HG02678 (cell line): ENCODE data around the gene S100A10.

Source experiments
- ATAC-seq: cut with Tn5 transposase; IDR thresholded peaks from one replicate; pipeline ENCODE4 v1.9.1; 2021; ENCODE audit warnings: mild to moderate bottlenecking, moderate library complexity; ENCODE audit not compliant: unreplicated experiment

Gene S100A10

GRCh38 chr1:151966061-151966460 lies 27.6 kb downstream of the S100A10 start:
- no peak for ATAC-seq

GRCh38 chr1:151964510-151964909 lies 29.1 kb downstream of the S100A10 start:
- no peak for ATAC-seq

- ATAC-seq, result no peak
Observed at GRCh38 chr1:151963288-151963687, 30.4 kb downstream of the S100A10 start.

- no peak for ATAC-seq
Observed at GRCh38 chr1:151961833-151962232, 31.8 kb downstream of the S100A10 start.

- ATAC-seq, result no peak
Observed at GRCh38 chr1:151960780-151961513, 32.7 kb downstream of the S100A10 start.

GRCh38 chr1:151958959-151959358 lies 34.7 kb downstream of the S100A10 start:
- no peak for ATAC-seq

- ATAC-seq, result no peak
Observed at GRCh38 chr1:151956957-151957497, 36.6 kb downstream of the S100A10 start.

- ATAC-seq, result no peak
Observed at GRCh38 chr1:151953409-151954094, 40.1 kb downstream of the S100A10 start.

GRCh38 chr1:151952811-151953210 lies 40.8 kb downstream of the S100A10 start:
- no peak for ATAC-seq

GRCh38 chr1:151949371-151950193 lies 44.1 kb downstream of the S100A10 start:
- ATAC-seq, result no peak

GRCh38 chr1:151948506-151948905 lies 45.2 kb downstream of the S100A10 start:
- ATAC-seq, result no peak

- ATAC-seq, result no peak
Observed at GRCh38 chr1:151947140-151947539, 46.5 kb downstream of the S100A10 start.

- ATAC-seq, result no peak
Observed at GRCh38 chr1:151945725-151946722, 47.6 kb downstream of the S100A10 start.

- no peak for ATAC-seq
Observed at GRCh38 chr1:151944857-151945575, 48.6 kb downstream of the S100A10 start.

GRCh38 chr1:151944126-151944856 lies 49.4 kb downstream of the S100A10 start:
- ATAC-seq, result no peak

- ATAC-seq, result no peak
Observed at GRCh38 chr1:151943591-151943990, 50.1 kb downstream of the S100A10 start.

- ATAC-seq, result no peak
Observed at GRCh38 chr1:151942882-151943281, 50.8 kb downstream of the S100A10 start.

- ATAC-seq, result no peak
Observed at GRCh38 chr1:151940541-151940940, 53.1 kb downstream of the S100A10 start.

GRCh38 chr1:151939779-151940178 lies 53.9 kb downstream of the S100A10 start:
- ATAC-seq, result no peak
